IMR-90 (cell line): Measurements from ENCODE around the gene PRUNE2. TPM values are rescaled to one million over a fixed set of nuclear protein-coding genes. Genes with fewer than 3 reads are reported as not detected.

Source experiments
- ATAC-seq: fragments of 200-7000 bp; cut with Tn5 transposase; 2 replicates; pipeline ENCODE4 v1.9.1; 2020; ENCODE audit warnings: low read depth, mild to moderate bottlenecking, moderate library complexity
- BruUV-seq: library from RNA; stranded (reverse); fragments of 400-500 nt; replicated peaks from 2 replicates; lab custom pipeline; 2021; lab: Mats Ljungman, UMichigan
- CTCF ChIA-PET: fragments of 300-600 bp; formaldehyde crosslinking; extraction: SDS; loops from one replicate; lab custom pipeline; 2021; ENCODE audit warnings: antibody characterized with exemption; lab: Yijun Ruan, JAX
- POLR2A ChIA-PET: fragments of 300-600 bp; sonication (Branson Sonifier 250); formaldehyde crosslinking; loops from one replicate; lab custom pipeline; 2022; ENCODE audit warnings: antibody characterized with exemption; ENCODE audit not compliant: unreplicated experiment; lab: Charles Lee
- DNase-seq: peaks from one replicate; pipeline ENCODE4 v3.0.0; 2013
- H2AFZ ChIP-seq: replicated peaks from 2 replicates; pipeline ENCODE3; 2013; ENCODE audit warnings: low read length, mild to moderate bottlenecking; ENCODE audit not compliant: poor library complexity
- H2AK5ac ChIP-seq: 2 replicates; pipeline ENCODE4 v1.6.1; 2013; ENCODE audit warnings: low read depth, low read length, inconsistent platforms
- H2AK9ac ChIP-seq: replicated peaks from 2 replicates; pipeline ENCODE3; 2013; ENCODE audit warnings: mild to moderate bottlenecking, low read depth, low read length, moderate library complexity; ENCODE audit not compliant: poor library complexity
- H2BK120ac ChIP-seq: 2 replicates; pipeline ENCODE4 v1.6.1; 2013; ENCODE audit warnings: low read depth, low read length, inconsistent platforms
- H2BK15ac ChIP-seq: 3 replicates; pipeline ENCODE4 v1.6.1; 2013; ENCODE audit warnings: low read depth, low read length, inconsistent platforms
- H2BK20ac ChIP-seq: 2 replicates; pipeline ENCODE4 v1.6.1; 2013; ENCODE audit warnings: low read depth, mild to moderate bottlenecking, inconsistent platforms, low read length, moderate library complexity
- H2BK5ac ChIP-seq: 2 replicates; pipeline ENCODE4 v1.6.1; 2013; ENCODE audit warnings: mild to moderate bottlenecking, low read depth, low read length, inconsistent platforms; ENCODE audit not compliant: poor library complexity, severe bottlenecking
- H3K14ac ChIP-seq: replicated peaks from 2 replicates; pipeline ENCODE4 v1.6.1; 2013; ENCODE audit warnings: low read depth, low read length, inconsistent platforms
- H3K18ac ChIP-seq: 2 replicates; pipeline ENCODE4 v1.6.1; 2013; ENCODE audit warnings: low read depth, low read length, control low read depth
- H3K23ac ChIP-seq: 2 replicates; pipeline ENCODE4 v1.6.1; 2013; ENCODE audit warnings: low read depth, low read length, inconsistent platforms
- H3K27ac ChIP-seq: 2 replicates; pipeline ENCODE4 v1.5.1; 2013; ENCODE audit warnings: mild to moderate bottlenecking, control low read depth, low read length; ENCODE audit not compliant: insufficient read depth
- H3K27me3 ChIP-seq: 2 replicates; pipeline ENCODE4 v1.6.1; 2013; ENCODE audit warnings: low read length; ENCODE audit not compliant: control insufficient read depth, insufficient read depth
- H3K36me3 ChIP-seq: 2 replicates; pipeline ENCODE4 v1.6.1; 2013; ENCODE audit warnings: low read length, mixed read lengths; ENCODE audit not compliant: control insufficient read depth, insufficient read depth
- H3K4ac ChIP-seq: 2 replicates; pipeline ENCODE4 v1.6.1; 2013; ENCODE audit warnings: low read depth, low read length, inconsistent platforms
- H3K4me1 ChIP-seq: 2 replicates; pipeline ENCODE4 v1.6.1; 2013; ENCODE audit warnings: low read length, mixed read lengths; ENCODE audit not compliant: control insufficient read depth, insufficient read depth
- H3K4me2 ChIP-seq: 2 replicates; pipeline ENCODE4 v1.6.1; 2013; ENCODE audit warnings: low read depth, mild to moderate bottlenecking, control low read depth, low read length, moderate library complexity
- H3K4me3 ChIP-seq: 2 replicates; pipeline ENCODE4 v1.5.1; 2013; ENCODE audit warnings: low read depth, mild to moderate bottlenecking, control low read depth, low read length, moderate library complexity; ENCODE audit not compliant: insufficient read depth
- H3K56ac ChIP-seq: 2 replicates; pipeline ENCODE4 v1.6.1; 2013; ENCODE audit warnings: low read length, inconsistent platforms; ENCODE audit not compliant: insufficient read depth; ENCODE audit errors: extremely low read depth
- H3K79me1 ChIP-seq, 2 experiments: 2 replicates each; pipeline ENCODE4 v1.6.1; 2013; ENCODE audit warnings: low read length in 2 of 2, inconsistent platforms in 1 of 2, low read depth in 1 of 2
- H3K9ac ChIP-seq: 2 replicates; pipeline ENCODE4 v1.6.1; 2013; ENCODE audit warnings: low read depth, low read length, control low read depth
- H3K9me1 ChIP-seq: 2 replicates; pipeline ENCODE4 v1.6.1; 2013; ENCODE audit warnings: low read length, inconsistent platforms; ENCODE audit not compliant: insufficient read depth
- H3K9me3 ChIP-seq: 2 replicates; pipeline ENCODE4 v1.6.1; 2013; ENCODE audit warnings: low read length; ENCODE audit not compliant: control insufficient read depth, insufficient read depth
- H4K20me1 ChIP-seq: 2 replicates; pipeline ENCODE4 v1.6.1; 2013; ENCODE audit warnings: low read length, inconsistent platforms; ENCODE audit not compliant: insufficient read depth
- H4K5ac ChIP-seq: 2 replicates; pipeline ENCODE4 v1.6.1; 2013; ENCODE audit warnings: mild to moderate bottlenecking, low read depth, low read length, control low read depth
- H4K8ac ChIP-seq, 2 experiments: 2 replicates each; pipeline ENCODE4 v1.6.1; 2013; ENCODE audit warnings: low read depth in 2 of 2, low read length in 2 of 2, control low read depth in 1 of 2, inconsistent platforms in 1 of 2
- H4K91ac ChIP-seq: 2 replicates; pipeline ENCODE4 v1.6.1; 2013; ENCODE audit warnings: low read depth, low read length, inconsistent platforms; ENCODE audit not compliant: insufficient read depth
- BHLHE40 ChIP-seq: fragments of 150-350 bp; IDR thresholded peaks from 2 replicates; pipeline ENCODE4 v1.6.1; 2016; ENCODE audit warnings: mild to moderate bottlenecking, low read depth, low read length
- CEBPB ChIP-seq: IDR thresholded peaks from 2 replicates; pipeline ENCODE4 v1.6.1; 2012; ENCODE audit warnings: low read depth, low read length, improper control_type of control experiment
- CHD1 ChIP-seq: IDR thresholded peaks from 2 replicates; pipeline ENCODE4 v1.6.1; 2012; ENCODE audit warnings: low read depth, low read length, improper control_type of control experiment
- FOS ChIP-seq: fragments of 150-350 bp; IDR thresholded peaks from 2 replicates; pipeline ENCODE4 v1.6.1; 2016; ENCODE audit warnings: low read depth, low read length
- MAFK ChIP-seq: IDR thresholded peaks from 2 replicates; pipeline ENCODE4 v1.6.1; 2012; ENCODE audit warnings: low read depth, low read length, improper control_type of control experiment
- MAZ ChIP-seq: IDR thresholded peaks from 2 replicates; pipeline ENCODE4 v1.6.1; 2012; ENCODE audit warnings: low read depth, mild to moderate bottlenecking, low read length, improper control_type of control experiment, moderate library complexity, borderline replicate concordance
- MXI1 ChIP-seq: IDR thresholded peaks from 2 replicates; pipeline ENCODE4 v1.6.1; 2012; ENCODE audit warnings: low read depth, mild to moderate bottlenecking, low read length, moderate library complexity, borderline replicate concordance
- NFE2L2 ChIP-seq: fragments of 150-350 bp; IDR thresholded peaks from 2 replicates; pipeline ENCODE4 v1.6.1; 2016; ENCODE audit warnings: low read depth, mild to moderate bottlenecking, low read length
- POLR2A ChIP-seq: IDR thresholded peaks from 2 replicates; pipeline ENCODE4 v1.6.1; 2012; ENCODE audit warnings: mild to moderate bottlenecking, low read depth, low read length
- RAD21 ChIP-seq: IDR thresholded peaks from 2 replicates; pipeline ENCODE4 v1.6.1; 2012; ENCODE audit warnings: low read length, improper control_type of control experiment
- RCOR1 ChIP-seq: IDR thresholded peaks from 2 replicates; pipeline ENCODE4 v1.6.1; 2012; ENCODE audit warnings: mild to moderate bottlenecking, low read length, improper control_type of control experiment; ENCODE audit not compliant: insufficient replicate concordance
- RFX5 ChIP-seq: IDR thresholded peaks from 2 replicates; pipeline ENCODE4 v1.8.0; 2012; ENCODE audit warnings: low read depth, mild to moderate bottlenecking, low read length, moderate library complexity
- SMC3 ChIP-seq: fragments of 150-350 bp; IDR thresholded peaks from 2 replicates; pipeline ENCODE4 v1.6.1; 2016; ENCODE audit warnings: low read depth, mild to moderate bottlenecking, antibody characterized with exemption, low read length, moderate library complexity
- WGBS, 2 experiments: methylation state at CpG; one replicate each; pipeline versions ENCODE4 v1.1.5 to v1.1.7; 2013; ENCODE audit warnings: missing lambda C conversion rate in 2 of 2; ENCODE audit not compliant: insufficient read length in 1 of 2; ENCODE audit errors: extremely low coverage in 2 of 2; 5-methylcytosine and 5-hydroxymethylcytosine counted together
- dilution Hi-C: fragments of 300-500 bp; cut with HindIII; formaldehyde crosslinking; loops from one replicate; pipeline ENCODE4 v1.14.3; 2018; ENCODE audit warnings: low sequenced_read_pairs; ENCODE audit not compliant: unreplicated experiment
- in situ Hi-C: fragments of 300-500 bp; cut with MboI; formaldehyde crosslinking; loops from 3 replicates; pipeline ENCODE4 v1.14.3; 2019; ENCODE audit warnings: low sequenced_read_pairs, inconsistent platforms, mixed read lengths
- intact Hi-C: fragments of 100-400 bp; cut with micrococcal nuclease; formaldehyde crosslinking; loops from 2 replicates; pipeline ENCODE4 v1.10.0; 2022
- polyA plus RNA-seq, 3 experiments: library from polyadenylated mRNA; depleted of rRNA; stranded (reverse); fragments of >200 nt; gene quantifications; 2 replicates each; pipeline ENCODE4 v1.2.3, GENCODE V29; 2012; ENCODE audit warnings: low replicate concordance in 1 of 3
- total RNA-seq: library from RNA; depleted of rRNA; stranded (reverse); fragments of >200 nt; gene quantifications from 2 replicates; pipeline ENCODE4 v1.2.3, GENCODE V29; 2012
- TF ChIP-seq, protein P1 (sequence below): fragments of 150-350 bp; IDR thresholded peaks from 2 replicates; pipeline ENCODE4 v1.6.1; 2016; ENCODE audit warnings: low read depth, mild to moderate bottlenecking, low read length, moderate library complexity, borderline replicate concordance
- TF ChIP-seq, protein P2 (sequence below): fragments of 150-350 bp; IDR thresholded peaks from 2 replicates; pipeline ENCODE4 v1.6.1; 2017; ENCODE audit warnings: mild to moderate bottlenecking, antibody characterized with exemption, low read length, low read depth
- TF ChIP-seq, protein P3 (sequence below): conservative IDR thresholded peaks from 2 replicates; pipeline ENCODE4 v1.5.1; 2012; ENCODE audit warnings: mild to moderate bottlenecking, low read depth, low read length, improper control_type of control experiment

The PRUNE2 gene
- total and polyA plus RNA-seq, 2 of the 4 experiments (the other 2 are of a cell fraction): 0.70 to 1.6 TPM

DNA sequence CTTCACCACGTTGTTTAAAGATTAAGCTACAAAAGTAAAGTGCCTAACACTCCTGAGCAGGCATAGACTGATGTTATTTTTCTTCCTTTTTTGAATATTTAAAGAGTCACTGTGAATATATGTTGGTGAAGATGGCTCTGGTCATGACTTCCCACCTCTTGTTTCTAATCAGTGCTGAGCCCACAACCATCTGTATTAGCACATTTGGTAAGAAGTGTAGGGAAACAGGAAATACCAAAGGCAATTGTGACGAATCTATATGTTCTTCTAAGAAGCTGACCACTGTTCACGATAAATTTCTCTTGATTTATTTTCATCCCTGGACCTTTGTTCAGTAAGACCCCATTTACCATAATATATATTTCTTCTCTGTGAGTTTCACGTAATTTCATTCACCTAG lies 249.9 kb downstream of the PRUNE2 start:
- Histone ChIP-seq H3K9me3 (no peaks in the 10 kb centered on the region), H2AK5ac (no peak overlapping the region), H3K14ac (no peak overlapping the region), H2AFZ (no peak overlapping the region), H2BK5ac (no peak overlapping the region), H4K20me1 (no peaks in the 10 kb centered on the region), H3K9ac (no peak overlapping the region), H3K4me1 (peaks cover 11% of the 10 kb centered on the region), H4K91ac (no peak overlapping the region), H3K4me3 (no peak overlapping the region), H2BK120ac (0 out of 2 replicates have a peak overlapping the region, but pooled peaks have one; percentile 11), H4K8ac (peak overlapping the region in 1 of 2 experiments; percentile 23; a peak in 2 of 4 replicates), H3K56ac (no peak overlapping the region), H2AK9ac (no peak overlapping the region), H3K36me3 (no peaks in the 10 kb centered on the region), H3K9me1 (peaks cover 6% of the 10 kb centered on the region; the same call in 1 of the 2 replicates), H3K23ac (no peak overlapping the region), H3K18ac (peak overlapping the region; percentile 83; the same call in 1 of the 2 replicates), H2BK15ac (peak overlapping the region; percentile 74; the same call in 1 of the 3 replicates), H3K79me1 (no peaks in the 10 kb centered on the region), H3K27me3 (no peaks in the 10 kb centered on the region), H2BK20ac (no peak overlapping the region), H3K4me2 (no peak overlapping the region), H3K4ac (no peak overlapping the region), H4K5ac (peak overlapping the region; percentile 49; the same call in 1 of the 2 replicates), H3K27ac (no peak overlapping the region)
- WGBS, 2 experiments: no CpG with 5 or more reads among the region's 4 CpGs
- in situ Hi-C loops (loop anchor here (5.0 kb wide), 1 partner anchor 209 kb away; no protein-coding TSS in a partner anchor), dilution Hi-C loops (no loop called here), intact Hi-C loops (no loop called here)
- no TSS peak for BruUV-seq
- DNase-seq (no peak), ATAC-seq (no peak)
- ChIA-PET CTCF (no interaction called here), POLR2A (no interaction called here)
- TF ChIP-seq MAFK (no peak), POLR2A (no peak), MAZ (no peak), CHD1 (no peak), FOS (no peak), BHLHE40 (no peak), MXI1 (no peak), NFE2L2 (no peak), RCOR1 (no peak), CEBPB (no peak), RAD21 (no peak), SMC3 (no peak), RFX5 (no peak)
- TF ChIP-seq, protein P1, sequence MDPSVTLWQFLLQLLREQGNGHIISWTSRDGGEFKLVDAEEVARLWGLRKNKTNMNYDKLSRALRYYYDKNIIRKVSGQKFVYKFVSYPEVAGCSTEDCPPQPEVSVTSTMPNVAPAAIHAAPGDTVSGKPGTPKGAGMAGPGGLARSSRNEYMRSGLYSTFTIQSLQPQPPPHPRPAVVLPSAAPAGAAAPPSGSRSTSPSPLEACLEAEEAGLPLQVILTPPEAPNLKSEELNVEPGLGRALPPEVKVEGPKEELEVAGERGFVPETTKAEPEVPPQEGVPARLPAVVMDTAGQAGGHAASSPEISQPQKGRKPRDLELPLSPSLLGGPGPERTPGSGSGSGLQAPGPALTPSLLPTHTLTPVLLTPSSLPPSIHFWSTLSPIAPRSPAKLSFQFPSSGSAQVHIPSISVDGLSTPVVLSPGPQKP: no peak
- TF ChIP-seq, protein P2, sequence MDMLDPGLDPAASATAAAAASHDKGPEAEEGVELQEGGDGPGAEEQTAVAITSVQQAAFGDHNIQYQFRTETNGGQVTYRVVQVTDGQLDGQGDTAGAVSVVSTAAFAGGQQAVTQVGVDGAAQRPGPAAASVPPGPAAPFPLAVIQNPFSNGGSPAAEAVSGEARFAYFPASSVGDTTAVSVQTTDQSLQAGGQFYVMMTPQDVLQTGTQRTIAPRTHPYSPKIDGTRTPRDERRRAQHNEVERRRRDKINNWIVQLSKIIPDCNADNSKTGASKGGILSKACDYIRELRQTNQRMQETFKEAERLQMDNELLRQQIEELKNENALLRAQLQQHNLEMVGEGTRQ: no peak
- TF ChIP-seq, protein P3, sequence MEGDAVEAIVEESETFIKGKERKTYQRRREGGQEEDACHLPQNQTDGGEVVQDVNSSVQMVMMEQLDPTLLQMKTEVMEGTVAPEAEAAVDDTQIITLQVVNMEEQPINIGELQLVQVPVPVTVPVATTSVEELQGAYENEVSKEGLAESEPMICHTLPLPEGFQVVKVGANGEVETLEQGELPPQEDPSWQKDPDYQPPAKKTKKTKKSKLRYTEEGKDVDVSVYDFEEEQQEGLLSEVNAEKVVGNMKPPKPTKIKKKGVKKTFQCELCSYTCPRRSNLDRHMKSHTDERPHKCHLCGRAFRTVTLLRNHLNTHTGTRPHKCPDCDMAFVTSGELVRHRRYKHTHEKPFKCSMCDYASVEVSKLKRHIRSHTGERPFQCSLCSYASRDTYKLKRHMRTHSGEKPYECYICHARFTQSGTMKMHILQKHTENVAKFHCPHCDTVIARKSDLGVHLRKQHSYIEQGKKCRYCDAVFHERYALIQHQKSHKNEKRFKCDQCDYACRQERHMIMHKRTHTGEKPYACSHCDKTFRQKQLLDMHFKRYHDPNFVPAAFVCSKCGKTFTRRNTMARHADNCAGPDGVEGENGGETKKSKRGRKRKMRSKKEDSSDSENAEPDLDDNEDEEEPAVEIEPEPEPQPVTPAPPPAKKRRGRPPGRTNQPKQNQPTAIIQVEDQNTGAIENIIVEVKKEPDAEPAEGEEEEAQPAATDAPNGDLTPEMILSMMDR: no peak
